HepG2 (cell line): Measurements from ENCODE around the gene PPP6R2. TPM values are rescaled to one million over a fixed set of nuclear protein-coding genes. Genes with fewer than 3 reads are reported as not detected.

ENCODE experiments used
- HNF1A ChIP-seq, 2 experiments: sonication (generic) in 1 of 2; formaldehyde crosslinking in 1 of 2; IDR thresholded peaks; 2 replicates each; pipeline versions ENCODE4 v1.4.0 to v1.6.1; 2016 to 2020; ENCODE audit warnings: borderline replicate concordance in 1 of 2, low read depth in 1 of 2, mild to moderate bottlenecking in 1 of 2, missing genetic modification reagents in 1 of 2
- KDM5B ChIP-seq: sonication (generic); formaldehyde crosslinking; IDR thresholded peaks from 2 replicates; pipeline ENCODE4 v1.4.0; 2020; ENCODE audit warnings: missing genetic modification reagents, mild to moderate bottlenecking, borderline replicate concordance
- TAF15 ChIP-seq: fragments of 200-400 bp; formaldehyde crosslinking; IDR thresholded peaks from one replicate; pipeline ENCODE4 v1.6.1; 2018; ENCODE audit warnings: mild to moderate bottlenecking, low read depth, low read length; ENCODE audit not compliant: poor library complexity, severe bottlenecking
- ZNF407 ChIP-seq: sonication (generic); formaldehyde crosslinking; IDR thresholded peaks from one replicate; pipeline ENCODE4 v1.5.1; 2020; ENCODE audit warnings: mild to moderate bottlenecking, missing genetic modification reagents; ENCODE audit errors: not compliant biosample characterization
- ZNF451 ChIP-seq: sonication (generic); formaldehyde crosslinking; IDR thresholded peaks from 2 replicates; pipeline ENCODE4 v1.5.0; 2020; ENCODE audit warnings: mild to moderate bottlenecking, missing genetic modification reagents
- ZNF609 ChIP-seq: sonication (generic); formaldehyde crosslinking; IDR thresholded peaks from 2 replicates; pipeline ENCODE4 v1.4.0; 2020; ENCODE audit warnings: mild to moderate bottlenecking, missing genetic modification reagents, borderline replicate concordance
- ZNF777 ChIP-seq: sonication (generic); formaldehyde crosslinking; IDR thresholded peaks from 2 replicates; pipeline ENCODE4 v1.4.0; 2020; ENCODE audit warnings: missing genetic modification reagents
- polyA plus RNA-seq, 8 experiments: library from polyadenylated mRNA; depleted of rRNA in 3 of 8; stranded (reverse) in 7 of 8; unstranded in 1 of 8; fragments of >200 nt; fragmentation: Illumina TruSeq in 4 of 8; extraction: Trizol in 4 of 8; gene quantifications; 2 replicates each; pipeline versions ENCODE4 v1.2.1 to v1.2.3, GENCODE V29; 2011 to 2016; ENCODE audit warnings: low read depth in 4 of 8, missing spikeins in 1 of 8, mixed read lengths in 1 of 8; ENCODE audit not compliant: insufficient read depth in 1 of 8
- total RNA-seq, 5 experiments: library from RNA; depleted of rRNA; stranded (reverse); fragments of >200 nt; fragmentation: Illumina TruSeq; extraction: Trizol; gene quantifications; 2 replicates each; pipeline ENCODE4 v1.2.3, GENCODE V29; 2016; ENCODE audit warnings: low read depth in 1 of 5

PPP6R2 gene
- total and polyA plus RNA-seq, 2 of the 13 experiments (the other 11 are each of a cell fraction or from before 2014, with no cell fraction given), result 55.0 to 102 TPM

- TF ChIP-seq ZNF609 (peak; percentile 57; the same call in 1 of the 2 replicates), ZNF451 (peak; percentile 57; the same call in 1 of the 2 replicates), HNF1A (IDR thresholded peaks at IDR 0.05; ENCODE audit: low read depth) (no peak), HNF1A (CRISPR knock-in tag; IDR thresholded peaks at IDR 0.05; ENCODE audit: borderline replicate concordance) (0 out of 2 replicates have a peak, but pooled peaks have one; percentile 15), KDM5B (peak; percentile 63; the same call in 1 of the 2 replicates), ZNF407 (CRISPR knock-in tag) (peak; percentile 10), TAF15 (no peak), ZNF777 (peak; percentile 42; the same call in 1 of the 2 replicates)
These were observed 28.5 kb upstream of the PPP6R2 start (continued) for GRCh38 chr22:50314455-50315288.
